GM11168 (cell line): Measurements from ENCODE around the gene DNAAF8.
"Not testable (repeated sequence)": the region's sequence is repeated elsewhere in the genome, so short reads cannot be mapped to it uniquely, and the experiment has no call there.

Experiments used
- in situ Hi-C: fragments of 300-500 bp; cut with MboI; formaldehyde crosslinking; loops from one replicate; pipeline ENCODE4 v1.12.0; 2022; ENCODE audit warnings: low sequenced_read_pairs; ENCODE audit not compliant: unreplicated experiment

The DNAAF8 gene

DNA sequence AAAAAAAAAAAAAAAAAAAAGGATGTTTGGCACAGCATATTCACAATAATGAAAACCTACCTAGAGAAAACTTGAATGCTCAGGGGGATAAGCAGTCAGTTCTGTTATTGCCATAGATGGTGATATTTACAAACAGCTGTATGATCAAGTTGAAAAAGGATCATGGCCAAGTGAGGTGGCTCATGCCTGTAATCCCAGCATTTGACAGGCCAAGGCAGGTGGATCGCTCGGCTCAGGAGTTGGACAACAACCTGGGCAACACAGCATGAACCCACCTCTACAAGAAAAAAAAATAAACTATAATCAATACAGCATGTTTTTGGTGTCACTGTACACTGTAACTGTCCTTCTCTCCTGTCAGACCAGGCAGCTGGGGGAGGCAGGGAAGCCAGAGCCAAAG, 19.3 kb upstream of the DNAAF8 start:
- in situ Hi-C loops = no loop called here

DNA sequence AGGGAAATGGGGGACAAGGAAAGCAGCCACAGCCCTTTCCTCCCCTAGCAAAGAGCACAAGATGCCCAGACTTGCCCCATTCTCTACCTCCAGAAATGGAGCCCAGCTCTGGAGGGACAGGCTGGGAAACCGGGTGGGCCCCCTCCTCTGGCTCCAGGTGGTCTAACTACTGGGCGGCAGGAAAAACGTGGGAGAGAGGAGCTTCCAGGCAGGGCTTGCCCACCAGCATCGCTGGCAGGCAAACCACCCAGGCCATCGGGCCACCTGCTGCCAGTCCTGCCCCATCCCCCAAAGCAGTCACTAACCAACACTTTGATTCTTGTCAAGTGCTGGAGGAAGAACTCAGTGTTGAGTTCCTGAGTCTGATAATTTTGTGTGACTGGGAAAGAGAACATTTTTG, 15.9 kb upstream of the DNAAF8 start:
- in situ Hi-C loops = no loop called here

- in situ Hi-C loops = no loop called here
These were observed 11.1 kb upstream of the DNAAF8 start for GRCh38 chr16:4723071-4723767.

DNA sequence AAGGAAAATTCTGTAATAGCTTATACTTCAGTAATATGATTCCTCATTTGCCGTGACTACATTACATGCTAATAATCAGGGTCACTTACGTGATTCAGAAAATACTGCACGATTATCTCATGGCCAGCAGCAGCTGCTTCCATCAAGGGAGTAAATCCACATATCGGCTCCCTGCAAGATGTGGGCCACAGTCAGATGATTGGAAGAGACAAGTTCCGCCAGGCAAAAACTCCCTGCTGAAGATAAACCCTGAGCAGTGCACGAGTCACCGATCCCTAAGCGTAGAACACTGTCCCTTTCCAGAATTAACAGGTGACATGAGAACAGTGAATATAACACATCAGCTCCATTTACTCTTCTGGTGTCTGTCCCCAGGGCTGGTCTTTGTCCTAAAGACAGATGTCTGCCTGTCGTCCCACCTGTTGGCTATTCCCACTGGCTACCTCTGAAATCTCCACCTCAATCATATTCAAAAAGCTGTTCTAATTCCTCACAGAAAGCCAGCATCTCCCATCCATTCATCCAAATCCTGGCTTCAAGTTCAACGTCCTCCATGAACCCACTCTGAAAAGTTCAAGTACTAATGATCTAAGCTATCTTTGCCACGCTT, 9.6 kb upstream of the DNAAF8 start:
- in situ Hi-C loops = no loop called here

GRCh38 chr16:4726616-4727015, 7.7 kb upstream of the DNAAF8 start:
- in situ Hi-C loops = no loop called here

GRCh38 chr16:4728676-4729075, 5.7 kb upstream of the DNAAF8 start:
- in situ Hi-C loops = no loop called here

GRCh38 chr16:4729876-4730275, 4.5 kb upstream of the DNAAF8 start:
- in situ Hi-C loops = no loop called here

DNA sequence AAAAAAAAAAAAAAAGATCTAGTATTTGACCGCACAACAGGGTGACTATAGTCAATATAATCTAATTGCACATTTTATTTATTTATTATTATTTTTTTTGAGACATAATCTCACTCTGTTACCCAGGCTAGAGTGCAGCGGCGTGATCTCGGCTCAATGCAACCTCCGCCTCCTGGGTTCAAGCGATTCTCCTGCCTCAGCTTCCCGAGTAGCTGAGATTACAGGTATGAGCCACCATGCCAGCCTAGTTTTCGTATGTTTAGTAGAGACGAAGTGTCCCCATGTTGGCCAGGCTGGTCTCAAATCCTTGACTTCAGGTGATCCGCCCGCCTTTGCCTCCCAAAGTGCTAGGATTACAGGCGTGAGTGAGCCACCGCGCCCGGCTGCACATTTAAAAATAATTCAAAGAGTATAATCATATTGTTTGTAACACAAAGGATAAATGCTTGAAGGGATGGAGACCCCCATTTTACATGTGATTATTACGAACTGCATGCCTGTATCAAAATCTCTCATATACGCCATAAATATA, 1.1 kb upstream of the DNAAF8 start:
- in situ Hi-C loops = no loop called here

- in situ Hi-C loops = no loop called here
These were observed 632 bp upstream of the DNAAF8 start for GRCh38 chr16:4733747-4734062.

DNA sequence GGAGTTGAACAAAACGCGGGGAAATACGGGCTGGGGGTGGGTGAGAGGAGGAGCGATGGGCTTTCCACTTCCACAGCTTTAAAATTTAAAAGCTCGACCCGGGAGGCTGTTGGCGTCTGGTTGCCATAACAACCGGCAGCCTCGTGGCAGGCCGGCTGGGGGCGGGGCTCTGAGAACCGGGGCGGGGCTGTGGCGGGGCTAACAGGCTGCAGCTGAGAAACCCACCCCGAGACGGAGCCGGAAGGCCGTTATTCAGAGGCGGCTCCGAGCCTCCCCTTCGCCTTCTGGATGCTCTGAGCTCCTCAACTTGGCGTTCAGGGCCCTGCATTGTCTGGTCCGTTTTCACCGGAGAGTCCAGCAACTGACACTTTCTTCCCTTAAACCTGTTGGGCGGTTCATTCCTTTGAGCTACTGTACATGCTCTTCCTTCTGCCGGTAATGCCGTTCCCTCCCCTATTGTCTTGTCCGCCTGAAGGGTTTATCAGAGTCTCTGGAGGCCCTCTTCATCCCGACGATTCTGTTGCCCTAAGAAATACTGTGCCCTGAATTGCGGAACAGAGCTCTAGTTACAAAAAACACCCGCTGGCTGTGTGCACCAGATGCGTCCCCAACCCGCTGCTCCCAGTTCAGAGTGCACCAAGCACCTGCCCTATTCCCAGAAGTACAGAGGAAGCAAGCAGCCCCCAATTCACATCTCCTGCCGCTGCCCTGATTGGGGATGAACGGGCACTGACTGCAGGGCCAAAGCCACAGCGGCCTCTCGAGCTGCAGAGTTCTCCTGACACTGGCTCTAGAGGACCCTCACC, 596 bp downstream of the DNAAF8 start:
- in situ Hi-C loops = no loop called here

GRCh38 chr16:4736546-4736945, 2.2 kb downstream of the DNAAF8 start:
- in situ Hi-C loops = no loop called here

DNA sequence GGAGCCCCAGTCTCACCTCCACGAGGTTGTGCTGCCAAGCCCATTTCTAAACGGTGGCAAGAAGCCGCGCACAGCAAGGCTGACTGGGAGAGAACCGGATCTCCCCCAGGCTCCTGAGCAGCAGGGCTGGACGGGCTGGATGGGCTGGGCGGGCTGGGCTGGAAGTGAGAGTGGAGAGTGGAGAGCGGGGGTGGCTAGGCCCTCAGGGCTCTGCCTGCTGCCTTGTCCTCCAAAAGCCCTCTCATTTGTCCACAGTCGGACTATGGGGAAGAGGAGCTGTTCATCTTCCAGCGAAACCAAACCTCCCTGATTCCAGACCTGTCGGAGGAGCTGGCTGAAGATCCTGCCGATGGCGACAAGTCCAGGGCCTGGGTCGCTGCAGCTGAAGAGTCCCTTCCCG, 3.2 kb downstream of the DNAAF8 start:
- in situ Hi-C loops = no loop called here

GRCh38 chr16:4738370-4738769, 4.0 kb downstream of the DNAAF8 start:
- in situ Hi-C loops = not testable (repeated sequence)

DNA sequence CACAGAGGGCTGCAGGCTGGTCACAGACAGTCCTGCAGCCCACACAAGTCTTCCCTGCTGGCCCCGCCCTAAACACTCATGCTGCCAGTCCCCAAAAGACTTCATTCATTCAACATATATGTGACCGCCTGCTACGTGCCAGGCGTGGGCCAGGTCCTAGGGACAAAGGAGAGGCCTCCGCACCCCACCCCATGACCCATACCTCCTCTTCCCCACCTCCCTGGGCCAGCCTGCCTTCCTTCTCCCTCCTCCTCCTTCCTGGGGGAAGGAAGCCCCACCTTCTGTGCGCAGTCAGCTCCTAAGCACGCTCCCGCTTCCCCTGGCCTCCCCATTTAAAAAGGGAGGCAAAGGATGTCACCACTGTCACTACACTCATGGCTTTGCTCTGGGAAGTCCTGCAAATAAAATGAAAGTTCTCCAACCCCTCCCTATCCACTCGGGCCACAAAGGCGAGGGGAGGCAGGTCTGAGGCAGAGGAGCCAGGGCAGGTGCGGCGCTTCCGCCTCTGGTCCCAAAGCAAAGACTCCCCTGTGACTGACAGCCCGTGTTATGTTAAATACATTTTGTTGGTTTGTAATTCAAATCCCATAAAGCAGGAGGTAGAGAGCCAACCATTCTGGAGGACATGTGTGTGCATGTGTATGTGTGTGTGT, 9.0 kb downstream of the DNAAF8 start:
- in situ Hi-C loops = no loop called here

- in situ Hi-C loops = no loop called here
These were observed 10.4 kb downstream of the DNAAF8 start for GRCh38 chr16:4744555-4745273.

- in situ Hi-C loops = no loop called here
These were observed 10.9 kb downstream of the DNAAF8 start for GRCh38 chr16:4745274-4745569.

DNA sequence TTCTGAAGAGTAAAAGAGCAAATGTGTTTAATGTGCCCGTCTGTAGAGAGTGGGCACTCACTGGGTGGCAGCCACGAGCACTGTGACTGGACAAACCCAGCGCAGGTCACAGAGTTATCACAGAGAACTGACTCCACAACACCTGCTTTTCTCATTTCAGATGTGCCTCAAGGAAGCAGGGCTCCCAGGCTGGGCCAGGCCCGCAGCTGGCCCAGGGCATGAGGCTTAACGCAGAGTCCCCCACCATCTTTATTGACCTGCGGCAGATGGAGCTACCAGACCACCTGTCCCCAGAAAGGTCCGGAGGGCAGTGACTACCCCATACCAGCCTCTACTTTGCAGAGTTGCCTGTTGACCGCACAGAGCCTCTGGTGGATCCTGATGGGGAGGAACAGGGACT, 11.9 kb downstream of the DNAAF8 start:
- in situ Hi-C loops = no loop called here

- in situ Hi-C loops = no loop called here
These were observed 12.7 kb downstream of the DNAAF8 start for GRCh38 chr16:4746991-4747574.

GRCh38 chr16:4747906-4748681, 13.8 kb downstream of the DNAAF8 start:
- in situ Hi-C loops = no loop called here
